ENCODE measurements around the gene SLC25A25. TPM values are rescaled to one million over a fixed set of nuclear protein-coding genes. Genes with fewer than 3 reads are reported as not detected.
A peak's percentile ranks its signal among the peaks of the same experiment; 100 is the strongest.

The SLC25A25 gene
- total and polyA plus RNA-seq, 2 of the 8 experiments (the other 6 are each of a cell fraction or from before 2014, with no cell fraction given), result 6.5 to 18.5 TPM

GRCh38 chr9:128092199-128092977 is 24.4 kb downstream of the SLC25A25 start:
- H2AFZ ChIP-seq (ENCODE audit: low read length), result no peak overlapping the region
- no peak overlapping the region for H2BK15ac ChIP-seq (ENCODE audit: low read length)
- no peak overlapping the region for H2BK120ac ChIP-seq (replicated peaks; ENCODE audit: low read depth, low read length)
- H3K4me2 ChIP-seq (ENCODE audit: insufficient read depth in 1 of 2, low read depth in 2 of 2, low read length in 2 of 2), result no peak overlapping the region
- FAIRE-seq, result no peak
- no peaks in the 10 kb centered on the region for H3K27me3 ChIP-seq (replicated peaks in 1 of 4; ENCODE audit: control insufficient read depth in 3 of 4, extremely low read depth in 1 of 4, insufficient read depth in 3 of 4, low read length in 3 of 4)
- H3K23ac ChIP-seq (ENCODE audit: insufficient read length), result no peak overlapping the region
- peaks cover 14% of the 10 kb centered on the region for H3K79me1 ChIP-seq (ENCODE audit: low read depth, low read length)
- H4K8ac ChIP-seq (ENCODE audit: extremely low read depth, insufficient read depth, low read length), result no peak overlapping the region
- H3K4me3 ChIP-seq (ENCODE audit: extremely low read depth in 1 of 4, insufficient read depth in 2 of 4, low read depth in 3 of 4, low read length in 4 of 4), result no peak overlapping the region
- no peak overlapping the region for H4K5ac ChIP-seq (ENCODE audit: insufficient read length, low read depth, low read length)
- H3K23me2 ChIP-seq (ENCODE audit: low read depth, low read length), result no peaks in the 10 kb centered on the region
- H2BK20ac ChIP-seq (ENCODE audit: low read length), result no peak overlapping the region
- H3K27ac ChIP-seq (ENCODE audit: low read depth, low read length), result no peak overlapping the region
- peaks cover 0 to 24% of the 10 kb centered on the region in 2 experiments; a peak in 2 of 4 replicates for H3K79me2 ChIP-seq (ENCODE audit: control insufficient read depth in 1 of 2, insufficient read depth in 2 of 2, low read length in 2 of 2)
- no peak overlapping the region for H4K91ac ChIP-seq (replicated peaks; ENCODE audit: insufficient read length, low read length)
- no peak overlapping the region for H3K18ac ChIP-seq (ENCODE audit: extremely low read depth, low read length)
- no peak overlapping the region for H2AK5ac ChIP-seq (ENCODE audit: low read depth, low read length)
- H3K4ac ChIP-seq (replicated peaks; ENCODE audit: insufficient read length, low read depth, low read length), result no peak overlapping the region
- H3K14ac ChIP-seq (ENCODE audit: insufficient read length), result no peak overlapping the region
- no peak overlapping the region for H3K9ac ChIP-seq (replicated peaks in 1 of 4; ENCODE audit: extremely low read depth in 1 of 4, low read depth in 3 of 4, low read length in 3 of 4)
- peaks cover 0 to 5% of the 10 kb centered on the region in 2 experiments for H4K20me1 ChIP-seq (replicated peaks in 1 of 2; ENCODE audit: control insufficient read depth in 1 of 2, insufficient read depth in 2 of 2, low read length in 2 of 2)
- peaks cover 0 to 6% (median 3%) of the 10 kb centered on the region in 4 experiments; a peak in 5 of 7 replicates for H3K4me1 ChIP-seq (replicated peaks in 1 of 4; ENCODE audit: control insufficient read depth in 3 of 4, insufficient read depth in 4 of 4, low read length in 3 of 4)
- POLR2A ChIA-PET (ENCODE audit: partially characterized antibody), result interaction anchor here (0.5 to 5.0 kb wide), 3 partner anchors 10 to 162 kb away, joined by 3 to 33 read pairs (median 3); partner anchors contain the start of gene PIP5KL1
- H3K9me3 ChIP-seq (ENCODE audit: insufficient read depth in 2 of 2, low read depth in 1 of 2, low read length in 1 of 2), result no peaks in the 10 kb centered on the region
- CTCF ChIA-PET (ENCODE audit: partially characterized antibody), result interaction anchor here (0.7 to 4.8 kb wide), 12 partner anchors 8 to 149 kb away, joined by 3 to 42 read pairs (median 4); no protein-coding TSS in a partner anchor
- H3K56ac ChIP-seq (replicated peaks; ENCODE audit: insufficient read length, low read depth, low read length), result no peak overlapping the region
- H3K36me3 ChIP-seq (ENCODE audit: control insufficient read depth in 2 of 4, insufficient read depth in 4 of 4, low read length in 3 of 4), result no peaks in the 10 kb centered on the region
- WGBS, 2 experiments (ENCODE audit: extremely low coverage in 1 of 2, insufficient coverage in 1 of 2, insufficient read length in 1 of 2, insufficient replicate concordance in 2 of 2, low coverage in 1 of 2, low lambda C conversion rate in 2 of 2, missing lambda C conversion rate in 1 of 2), result 83% methylated on average over 16 of the region's 16 CpGs; no CpG with 5 or more reads in 1 of the 2 experiments
- DNase-seq (ENCODE audit: low read depth in 1 of 2, low spot score in 2 of 2), result no peak
- peak overlapping the region; percentile 71; the same call in 1 of the 2 replicates for H2BK12ac ChIP-seq (ENCODE audit: low read depth, low read length)
- H2BK5ac ChIP-seq (ENCODE audit: low read depth, low read length), result peak overlapping the region; percentile 18; the same call in 1 of the 2 replicates
- TF ChIP-seq SRF (IDR thresholded peaks at IDR 0.05; ENCODE audit: low read depth, low read length), result no peak
- TF ChIP-seq FOSL1 (IDR thresholded peaks at IDR 0.05; ENCODE audit: insufficient read depth, low read depth, low read length), result no peak
- TF ChIP-seq, protein P1, sequence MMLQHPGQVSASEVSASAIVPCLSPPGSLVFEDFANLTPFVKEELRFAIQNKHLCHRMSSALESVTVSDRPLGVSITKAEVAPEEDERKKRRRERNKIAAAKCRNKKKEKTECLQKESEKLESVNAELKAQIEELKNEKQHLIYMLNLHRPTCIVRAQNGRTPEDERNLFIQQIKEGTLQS (IDR thresholded peaks at IDR 0.05; ENCODE audit: insufficient read depth, low read depth, low read length), result no peak
- no peak for TF ChIP-seq CHD1 (IDR thresholded peaks at IDR 0.05; ENCODE audit: low read depth, low read length)
- TF ChIP-seq CBX8 (IDR thresholded peaks at IDR 0.05; ENCODE audit: borderline replicate concordance, low read depth, low read length), result no peak
- no peak for TF ChIP-seq GABPA (IDR thresholded peaks at IDR 0.05; ENCODE audit: borderline replicate concordance, insufficient read depth, low read length)
- TF ChIP-seq CBX5 (IDR thresholded peaks at IDR 0.05; ENCODE audit: low read depth, low read length), result no peak
